Measurements from ENCODE around the gene IRF2BP2. TPM values are rescaled to one million over a fixed set of nuclear protein-coding genes. Genes with fewer than 3 reads are reported as not detected.

IRF2BP2 gene
- total and polyA plus RNA-seq, 2 of the 13 experiments (the other 11 are each of a cell fraction or from before 2014, with no cell fraction given), result 140 to 147 TPM

DNA sequence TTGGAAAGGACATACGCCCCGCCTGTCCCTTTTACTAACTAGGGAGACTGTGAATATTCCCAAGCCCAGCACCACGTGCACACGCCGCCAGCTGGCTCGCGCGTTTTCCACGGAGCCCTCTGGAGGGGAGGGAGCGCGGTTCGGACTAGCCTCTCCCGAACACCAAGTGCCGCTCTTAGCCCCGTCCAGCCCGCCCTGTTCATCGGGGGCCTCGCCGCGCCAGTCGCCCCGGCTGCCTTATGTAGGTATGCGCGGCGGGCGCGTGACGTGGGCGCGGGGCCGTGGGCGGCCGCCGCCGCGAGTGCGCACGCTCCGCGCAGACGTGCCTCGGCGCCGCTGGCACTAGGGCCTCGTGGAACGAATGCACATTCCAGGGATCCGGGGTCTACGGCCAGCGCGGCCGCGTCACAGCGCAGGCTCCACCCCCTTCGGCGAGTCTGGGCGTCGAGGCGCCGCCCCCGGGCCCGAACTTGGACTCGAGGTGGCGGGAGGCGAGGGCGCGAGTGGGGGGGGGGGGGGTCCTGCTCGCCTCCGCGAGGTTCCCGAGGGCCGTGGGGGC, 767 bp upstream of the IRF2BP2 start (continued):
- TF ChIP-seq ZNF460 (CRISPR knock-in tag; IDR thresholded peaks at IDR 0.05; ENCODE audit: borderline replicate concordance) (no peak), ZFP36L1 (CRISPR knock-in tag; IDR thresholded peaks at IDR 0.05) (no peak; the same call in 1 of the 2 replicates), ZNF569 (CRISPR knock-in tag; IDR thresholded peaks at IDR 0.05; ENCODE audit: borderline replicate concordance) (no peak), ZNF766 (CRISPR knock-in tag; IDR thresholded peaks at IDR 0.05; ENCODE audit: borderline replicate concordance) (peak; percentile 80; the same call in 1 of the 2 replicates), NCOR1 (IDR thresholded peaks at IDR 0.05; ENCODE audit: borderline replicate concordance, low read length) (no peak), ZNF292 (CRISPR knock-in tag; IDR thresholded peaks at IDR 0.05; ENCODE audit: borderline replicate concordance, low read depth) (peak; percentile 26; the same call in 1 of the 2 replicates), TSC22D2 (CRISPR knock-in tag; IDR thresholded peaks at IDR 0.05; ENCODE audit: borderline replicate concordance) (no peak), MLXIP (CRISPR knock-in tag; IDR thresholded peaks at IDR 0.05; ENCODE audit: borderline replicate concordance) (no peak), KAT7 (CRISPR knock-in tag; IDR thresholded peaks at IDR 0.05; ENCODE audit: borderline replicate concordance) (no peak), MAFG (CRISPR knock-in tag; IDR thresholded peaks at IDR 0.05) (no peak), POGZ (CRISPR knock-in tag; IDR thresholded peaks at IDR 0.05) (peak; percentile 59), FOXJ3 (CRISPR knock-in tag; IDR thresholded peaks at IDR 0.05; ENCODE audit: borderline replicate concordance) (0 out of 2 replicates have a peak, but pooled peaks have one; percentile 23), SYNCRIP (IDR thresholded peaks at IDR 0.05; ENCODE audit: insufficient read depth, low read depth, low read length) (no peak), ZNF251 (CRISPR knock-in tag; IDR thresholded peaks at IDR 0.05) (no peak), MED1 (CRISPR knock-in tag; IDR thresholded peaks at IDR 0.05) (peak; percentile 89), CEBPG (CRISPR knock-in tag; IDR thresholded peaks at IDR 0.05) (no peak), TFAP4 (IDR thresholded peaks at IDR 0.05; ENCODE audit: borderline replicate concordance, low read depth) (peak; percentile 70; the same call in 1 of the 2 replicates), HHEX (CRISPR knock-in tag; IDR thresholded peaks at IDR 0.05) (no peak), ZSCAN29 (CRISPR knock-in tag; conservative IDR thresholded peaks at IDR 0.05) (peak; percentile 93), KLF9 (CRISPR knock-in tag; IDR thresholded peaks at IDR 0.05; ENCODE audit: low read depth) (no peak), ZNF788 (CRISPR knock-in tag; IDR thresholded peaks at IDR 0.05; ENCODE audit: borderline replicate concordance) (peak; percentile 57; the same call in 1 of the 2 replicates)
- TF ChIP-seq, protein P1, sequence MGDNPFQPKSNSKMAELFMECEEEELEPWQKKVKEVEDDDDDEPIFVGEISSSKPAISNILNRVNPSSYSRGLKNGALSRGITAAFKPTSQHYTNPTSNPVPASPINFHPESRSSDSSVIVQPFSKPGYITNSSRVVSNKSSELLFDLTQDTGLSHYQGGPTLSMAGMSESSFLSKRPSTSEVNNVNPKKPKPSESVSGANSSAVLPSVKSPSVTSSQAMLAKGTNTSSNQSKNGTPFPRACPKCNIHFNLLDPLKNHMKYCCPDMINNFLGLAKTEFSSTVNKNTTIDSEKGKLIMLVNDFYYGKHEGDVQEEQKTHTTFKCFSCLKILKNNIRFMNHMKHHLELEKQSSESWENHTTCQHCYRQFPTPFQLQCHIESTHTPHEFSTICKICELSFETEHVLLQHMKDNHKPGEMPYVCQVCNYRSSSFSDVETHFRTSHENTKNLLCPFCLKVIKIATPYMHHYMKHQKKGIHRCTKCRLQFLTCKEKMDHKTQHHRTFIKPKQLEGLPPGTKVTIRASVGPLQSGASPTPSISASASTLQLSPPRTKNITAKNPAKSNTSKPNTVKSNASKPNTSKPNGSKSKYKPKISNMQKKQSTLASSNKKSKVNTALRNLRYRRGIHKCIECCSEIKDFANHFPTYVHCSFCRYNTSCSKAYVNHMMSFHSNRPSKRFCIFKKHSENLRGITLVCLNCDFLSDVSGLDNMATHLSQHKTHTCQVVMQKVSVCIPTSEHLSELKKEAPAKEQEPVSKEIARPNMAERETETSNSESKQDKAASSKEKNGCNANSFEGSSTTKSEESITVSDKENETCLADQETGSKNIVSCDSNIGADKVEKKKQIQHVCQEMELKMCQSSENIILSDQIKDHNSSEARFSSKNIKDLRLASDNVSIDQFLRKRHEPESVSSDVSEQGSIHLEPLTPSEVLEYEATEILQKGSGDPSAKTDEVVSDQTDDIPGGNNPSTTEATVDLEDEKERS (CRISPR knock-in tag; IDR thresholded peaks at IDR 0.05), result peak; percentile 43; the same call in 1 of the 2 replicates
- TF ChIP-seq, protein P2, sequence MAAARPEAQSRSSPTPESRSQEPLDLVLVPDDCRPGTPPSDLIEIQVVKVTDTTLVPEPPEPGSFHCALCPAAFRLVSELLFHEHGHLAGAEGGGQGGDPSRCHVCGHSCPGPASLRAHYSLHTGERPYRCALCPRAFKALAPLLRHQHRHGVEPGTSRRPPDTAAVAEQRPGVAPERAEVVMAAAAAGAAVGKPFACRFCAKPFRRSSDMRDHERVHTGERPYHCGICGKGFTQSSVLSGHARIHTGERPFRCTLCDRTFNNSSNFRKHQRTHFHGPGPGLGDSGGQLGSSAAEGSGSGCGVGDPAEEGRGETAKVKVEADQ (CRISPR knock-in tag; IDR thresholded peaks at IDR 0.05; ENCODE audit: borderline replicate concordance), result peak; percentile 83; the same call in 1 of the 2 replicates

All from HepG2 (cell line).